ENCODE measurements around the gene CHMP1B. TPM values are rescaled to one million over a fixed set of nuclear protein-coding genes. Genes with fewer than 3 reads are reported as not detected.

Gene CHMP1B
- total and polyA plus RNA-seq, 9 of the 15 experiments (the other 6 are each of a cell fraction or from before 2014, with no cell fraction given): 12.3 to 29.9 (median 19.0) TPM

DNA sequence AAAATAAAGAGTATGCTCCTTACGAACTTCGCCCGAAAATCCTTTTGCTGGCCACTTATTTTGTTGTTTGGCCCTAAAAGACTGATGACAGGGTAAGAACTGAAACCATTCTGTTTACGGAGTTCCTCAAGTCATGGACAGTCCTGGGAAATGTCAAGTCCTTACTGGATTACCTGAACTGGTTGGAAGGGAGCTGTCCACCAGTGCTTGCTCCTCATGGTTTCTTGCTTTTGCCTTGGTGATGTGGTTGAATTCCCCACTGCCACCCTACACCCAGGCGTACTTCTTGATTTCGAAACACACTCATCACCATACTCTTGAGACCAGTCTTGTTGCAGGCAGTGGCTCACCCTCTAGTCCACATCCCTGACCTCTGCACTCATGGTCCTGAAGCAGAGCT is 49.1 kb upstream of the CHMP1B start:
- BruUV-seq (replicated peaks): no TSS peak
- no peak overlapping the region for H3K27ac ChIP-seq (ENCODE audit: extremely low read depth, low read depth, low read length)
- TF ChIP-seq REST (IDR thresholded peaks at IDR 0.05; ENCODE audit: borderline replicate concordance): peak; percentile 54
- TF ChIP-seq REST (CRISPR knock-in tag; IDR thresholded peaks at IDR 0.05; ENCODE audit: low read depth): no peak
- no peak for TF ChIP-seq MCM3 (IDR thresholded peaks at IDR 0.05)
- H3K4me2 ChIP-seq (ENCODE audit: insufficient read depth, low read length): no peak overlapping the region
- 8% methylated on average over 6 of the region's 6 CpGs for WGBS (ENCODE audit: insufficient coverage, low coverage, missing lambda C conversion rate)
- peaks cover 5 to 9% of the 10 kb centered on the region in 2 experiments; a peak in 4 of 5 replicates for H3K4me1 ChIP-seq (replicated peaks in 1 of 2; ENCODE audit: control insufficient read depth in 2 of 2, insufficient read depth in 2 of 2, low read length in 2 of 2)
- no peak overlapping the region for H3K9ac ChIP-seq (ENCODE audit: insufficient read depth in 1 of 2, low read depth in 2 of 2, low read length in 2 of 2)
- POLR2A ChIA-PET: no interaction called here
- no peaks in the 10 kb centered on the region for H3K36me3 ChIP-seq (ENCODE audit: control insufficient read depth, insufficient read depth, low read length)
- no peak overlapping the region for H3K4me3 ChIP-seq
- no peak for FAIRE-seq
- H4K20me1 ChIP-seq (replicated peaks; ENCODE audit: control insufficient read depth, insufficient read depth, low read length): no peaks in the 10 kb centered on the region
- in situ Hi-C loops (cut with MboI) (no loop called here), intact Hi-C loops (cut with micrococcal nuclease) (no loop called here)
- H3K9me3 ChIP-seq (replicated peaks; ENCODE audit: control insufficient read depth, insufficient read depth, low read depth, low read length): no peaks in the 10 kb centered on the region
- CTCF ChIA-PET (ENCODE audit: low intra/inter-chr PET ratio): no interaction called here
- no peak overlapping the region for H2AFZ ChIP-seq (ENCODE audit: low read depth, low read length)
- no peak for DNase-seq (ENCODE audit: extremely low read depth in 1 of 4, low spot score in 3 of 4)
- no peaks in the 10 kb centered on the region for H3K9me1 ChIP-seq (ENCODE audit: control insufficient read depth, insufficient read depth, low read length)
- H3K27me3 ChIP-seq (ENCODE audit: control insufficient read depth in 2 of 2, insufficient read depth in 2 of 2, low read length in 2 of 2): peaks cover 18 to 19% of the 10 kb centered on the region in 2 experiments
- H3K79me2 ChIP-seq (ENCODE audit: control insufficient read depth, insufficient read depth, low read length): no peaks in the 10 kb centered on the region
- ATAC-seq: no peak
